Left kidney (tissue), 8 donors: Measurements from ENCODE around the gene CD302. TPM values are rescaled to one million over a fixed set of nuclear protein-coding genes. Genes with fewer than 3 reads are reported as not detected.
"Not testable (repeated sequence)": the region's sequence is repeated elsewhere in the genome, so short reads cannot be mapped to it uniquely, and the experiment has no call there.

Experiments
- DNase-seq: peaks from one replicate; pipeline ENCODE4 v3.0.0-alpha.2; 2013
- long read RNA-seq, 8 donors: transcript quantifications; one replicate each; lab custom pipeline, GENCODE V29; 2026
- polyA plus RNA-seq: library from polyadenylated mRNA; unstranded; fragments of 120-200 nt; gene quantifications from one replicate; pipeline ENCODE4 v1.2.1, GENCODE V29; 2013; ENCODE audit not compliant: insufficient read length

Gene CD302
- 13.2 TPM for polyA plus RNA-seq
- long read RNA-seq, donor 1, transcript CD302-201 (6 exons, 3,741 nt) = major isoform, 5 of 6 reads
- long read RNA-seq, donor 1, partial matches to known transcripts = 0 of 6 reads
- long read RNA-seq, donor 1, other reads (novel, unspliced or antisense) = 0 of 6 reads
- long read RNA-seq, donor 2, transcript CD302-201 (6 exons, 3,741 nt) = major isoform, 5 of 8 reads
- long read RNA-seq, donor 2, partial matches to known transcripts = 0 of 8 reads
- long read RNA-seq, donor 2, other reads (novel, unspliced or antisense) = 0 of 8 reads
- long read RNA-seq, donor 3, transcript CD302-201 (6 exons, 3,741 nt) = major isoform, 7 of 9 reads
- long read RNA-seq, donor 3, partial matches to known transcripts = 0 of 9 reads
- long read RNA-seq, donor 3, other reads (novel, unspliced or antisense) = 0 of 9 reads
- long read RNA-seq, donor 4 = 0 reads
- long read RNA-seq, donor 5, partial matches to known transcripts = 0 of 3 reads
- long read RNA-seq, donor 5, other reads (novel, unspliced or antisense) = 0 of 3 reads
- long read RNA-seq, donor 6, partial matches to known transcripts = 0 of 5 reads
- long read RNA-seq, donor 6, other reads (novel, unspliced or antisense) = 0 of 5 reads
- long read RNA-seq, donor 7, transcript CD302-201 (6 exons, 3,741 nt) = major isoform, 10 of 10 reads
- long read RNA-seq, donor 7, partial matches to known transcripts = 0 of 10 reads
- long read RNA-seq, donor 7, other reads (novel, unspliced or antisense) = 0 of 10 reads
- long read RNA-seq, donor 8, partial matches to known transcripts = 0 of 3 reads
- long read RNA-seq, donor 8, other reads (novel, unspliced or antisense) = 0 of 3 reads

- DNase-seq = peak; percentile 55
Observed at GRCh38 chr2:159797543-159798375, at the start of gene CD302. TSS of gene CD302 (minus strand) at chr2:159798208. CDS start at chr2:159798198, 10 bp downstream.

- DNase-seq = no peak
Observed at GRCh38 chr2:159846564-159846963, 48.6 kb upstream of the CD302 start.

DNA sequence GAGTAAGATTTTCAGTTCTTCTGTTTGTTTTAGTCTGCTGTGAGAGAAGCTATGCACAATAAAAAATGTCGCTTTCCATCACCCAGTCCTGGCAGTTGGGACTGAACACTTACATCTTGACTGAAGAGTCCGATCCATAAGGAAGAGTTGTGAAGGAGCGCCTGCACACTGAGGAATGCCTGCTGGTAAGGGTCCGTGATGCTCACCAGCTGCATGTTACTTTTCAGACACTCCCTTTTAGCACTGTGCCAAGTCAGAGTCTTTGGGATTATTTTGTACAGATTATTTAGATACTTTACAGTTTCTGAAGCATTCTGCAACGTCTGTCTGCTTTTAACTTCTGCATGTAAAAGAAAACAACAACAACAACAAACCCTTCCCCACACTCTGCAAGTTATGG lies 42.6 kb upstream of the CD302 start:
- no peak for DNase-seq

- DNase-seq = no peak
Observed at GRCh38 chr2:159832858-159833257, 34.9 kb upstream of the CD302 start.

DNA sequence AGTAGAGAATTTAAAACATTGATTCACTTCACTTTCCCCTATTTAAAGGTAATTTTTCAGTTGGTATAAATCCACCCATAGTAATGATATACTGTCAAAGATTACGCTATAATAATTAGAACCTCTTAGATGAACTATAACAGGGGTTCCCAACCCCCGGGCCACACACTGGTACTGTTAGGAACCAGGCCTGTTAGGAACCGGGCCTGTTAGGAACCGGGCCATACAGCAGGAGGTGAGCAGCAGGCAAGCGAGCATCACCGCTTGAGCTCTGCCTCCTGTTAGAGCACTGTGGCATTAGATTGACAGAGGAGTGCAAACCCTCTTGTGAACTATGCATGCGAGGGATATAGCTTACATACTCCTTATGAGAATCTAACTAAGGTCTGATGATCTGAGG lies 34.0 kb upstream of the CD302 start:
- DNase-seq = no peak

DNA sequence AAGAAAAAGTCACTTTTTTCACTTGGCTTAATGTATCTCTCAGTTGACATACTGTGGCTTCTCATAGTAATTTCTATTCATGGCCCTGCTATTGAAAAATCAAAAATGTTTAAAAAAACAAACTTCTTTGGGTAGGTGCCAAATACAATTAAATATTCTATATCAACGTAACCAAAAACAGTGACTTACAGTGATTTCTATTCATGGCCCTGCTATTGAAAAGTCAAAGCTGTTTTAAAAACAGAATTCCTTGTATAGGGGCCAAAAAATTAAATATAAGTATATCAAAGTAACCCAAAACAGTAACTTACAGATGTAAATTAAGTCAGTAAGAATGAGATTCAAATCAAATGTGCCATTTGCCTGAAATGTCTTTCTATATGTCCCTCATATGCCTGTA lies 31.4 kb upstream of the CD302 start:
- DNase-seq = no peak

DNA sequence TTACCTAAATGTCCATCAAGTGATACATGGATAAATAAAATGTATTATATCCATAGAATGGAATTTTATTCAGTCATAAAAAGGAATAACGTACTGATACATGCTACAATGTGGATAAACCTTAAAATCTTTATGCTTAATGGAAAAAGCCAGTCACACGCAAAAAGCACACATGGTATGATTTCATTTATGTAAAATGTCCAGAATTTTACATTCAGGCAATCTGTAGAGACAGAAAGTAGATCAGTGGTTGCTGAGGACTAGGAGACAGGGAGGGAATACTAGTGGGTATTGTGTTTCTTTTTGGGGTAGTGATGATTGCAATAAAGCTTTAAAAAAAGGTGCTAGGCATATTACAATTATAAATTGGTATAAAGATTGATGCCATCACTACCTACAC lies 30.7 kb upstream of the CD302 start:
- no peak for DNase-seq

GRCh38 chr2:159822478-159822833 lies 24.4 kb upstream of the CD302 start:
- not testable (repeated sequence) for DNase-seq

DNA sequence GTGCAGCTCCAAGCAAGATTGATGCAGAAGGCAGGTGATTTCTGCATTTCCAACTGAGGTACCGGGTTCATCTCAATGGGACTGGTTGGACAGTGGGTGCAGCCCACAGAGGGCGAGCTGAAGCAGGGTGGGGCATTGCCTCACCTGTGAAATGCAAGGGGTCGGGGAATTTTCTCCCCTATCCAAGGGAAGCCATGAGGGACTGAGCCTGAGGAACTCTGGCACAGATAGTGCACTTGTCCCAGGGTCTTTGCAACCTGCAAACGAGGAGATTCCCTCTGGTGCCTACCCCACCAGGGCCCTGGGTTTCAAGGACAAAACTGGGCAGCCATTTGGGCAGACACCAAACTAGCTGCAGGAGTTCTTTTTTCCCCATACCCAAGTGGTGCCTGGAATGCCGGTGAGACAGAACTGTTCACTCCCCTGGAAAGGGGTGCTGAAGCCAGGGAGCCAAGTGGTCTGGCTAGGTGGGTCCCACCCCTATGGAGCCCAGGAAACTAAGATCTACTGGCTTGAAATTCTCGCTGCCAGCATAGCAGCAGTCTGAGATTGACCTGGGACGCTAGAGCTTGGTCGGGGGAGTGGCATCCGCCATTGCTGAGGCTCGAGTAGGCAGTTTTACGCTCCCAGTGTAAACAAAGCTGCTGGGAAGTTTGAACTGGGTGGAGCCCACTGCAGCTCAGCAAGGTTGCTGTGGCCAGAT lies 23.9 kb upstream of the CD302 start:
- DNase-seq = not testable (repeated sequence)

GRCh38 chr2:159818940-159819339 lies 20.9 kb upstream of the CD302 start:
- no peak for DNase-seq

DNA sequence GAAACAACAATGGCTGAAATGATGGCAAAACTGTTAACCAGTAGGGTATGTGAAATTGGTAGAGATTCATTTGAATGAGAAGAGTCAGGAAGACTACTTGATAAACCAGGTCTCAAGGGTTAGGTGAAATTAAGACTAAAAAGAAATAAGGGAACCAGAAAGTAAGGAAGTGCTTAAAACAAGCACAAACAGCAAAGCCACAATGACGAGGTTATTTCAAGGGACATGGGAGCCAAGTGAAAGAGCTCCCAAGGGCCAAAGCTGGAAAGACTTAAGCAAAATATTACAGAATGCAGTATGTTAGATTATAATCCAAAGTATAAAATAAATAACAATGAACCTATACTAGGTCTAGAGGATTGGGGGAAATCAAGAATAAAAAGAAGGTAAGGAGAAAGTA lies 19.3 kb upstream of the CD302 start:
- no peak for DNase-seq

DNA sequence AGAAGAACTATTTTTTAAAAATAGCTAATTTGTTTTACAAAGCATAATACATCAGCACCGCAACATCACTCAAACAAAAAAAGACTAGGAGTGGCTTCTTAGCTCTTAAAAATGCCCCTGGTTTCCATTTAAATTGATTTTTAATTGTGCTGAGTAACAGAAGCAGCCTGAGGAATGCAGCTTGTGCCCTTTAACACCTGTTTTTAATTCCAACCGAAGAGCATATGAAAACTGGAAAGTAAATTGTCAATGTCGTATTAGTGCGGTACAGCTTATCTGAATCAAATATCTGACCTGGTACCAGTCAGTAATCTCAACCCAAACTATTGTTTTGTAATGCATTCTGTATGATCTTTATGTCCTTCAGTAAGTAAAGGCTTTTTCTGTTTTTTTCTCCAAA lies 13.2 kb upstream of the CD302 start:
- no peak for DNase-seq

DNA sequence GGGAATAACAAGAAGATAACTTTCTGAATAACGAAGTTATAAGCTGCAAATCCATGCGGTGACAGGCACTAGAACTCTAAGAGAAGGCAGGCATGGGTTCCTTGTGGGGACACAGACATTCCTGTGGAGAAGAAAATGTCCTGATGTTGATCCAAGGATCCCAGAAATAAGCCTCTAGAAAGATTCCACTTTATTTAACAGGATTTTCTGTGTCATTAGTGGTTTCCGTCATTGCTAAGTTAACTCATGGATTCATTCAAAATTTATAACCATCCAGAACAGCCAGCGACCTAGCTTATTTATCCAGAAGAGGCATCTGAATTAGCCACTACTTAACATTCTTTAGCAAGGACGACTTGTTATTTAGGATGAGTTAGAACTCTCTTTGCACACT lies 10.0 kb upstream of the CD302 start:
- DNase-seq = no peak

DNA sequence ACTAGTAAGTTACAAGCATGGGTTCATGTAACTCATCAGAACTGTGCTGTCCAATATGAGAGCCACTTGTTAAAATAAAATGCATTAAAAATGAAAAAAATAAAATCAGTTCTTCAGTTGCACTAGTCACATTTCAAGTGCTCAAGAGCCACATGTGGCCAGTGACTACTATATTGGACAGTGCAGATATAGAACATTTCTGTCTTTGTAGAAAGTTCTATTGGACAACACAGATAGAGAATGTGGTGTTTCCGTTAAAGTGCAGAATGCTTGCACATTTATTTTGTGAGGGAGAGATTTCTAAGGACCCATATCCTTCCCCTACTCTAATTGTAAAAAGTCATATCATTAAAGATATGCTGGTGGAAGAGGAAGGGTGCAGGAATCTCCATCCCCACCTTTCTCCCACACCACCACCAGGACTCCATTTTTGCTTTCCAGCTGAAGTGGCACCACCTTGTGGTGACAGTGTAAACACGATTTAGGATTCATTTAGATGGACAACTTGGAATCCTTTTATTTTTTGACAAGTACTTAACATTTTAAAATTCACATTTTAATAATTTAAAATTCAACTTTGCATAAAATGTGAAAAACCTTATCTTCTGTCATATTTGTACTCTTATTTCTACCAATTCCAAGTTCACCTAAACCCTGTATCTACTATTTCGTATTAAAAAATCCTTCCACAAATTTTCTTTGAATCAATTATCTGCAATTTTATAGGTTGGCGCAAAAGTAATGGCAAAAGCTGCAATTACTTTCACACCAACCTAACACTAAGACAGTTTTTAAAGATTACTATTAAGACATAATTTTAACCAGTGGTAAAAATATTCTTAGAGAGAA lies 9.4 kb upstream of the CD302 start:
- DNase-seq = peak; percentile 44

- DNase-seq = no peak
Observed at GRCh38 chr2:159804941-159805340, 6.9 kb upstream of the CD302 start.

- no peak for DNase-seq
Observed at GRCh38 chr2:159803235-159803962, 5.4 kb upstream of the CD302 start.

GRCh38 chr2:159802673-159803072 lies 4.7 kb upstream of the CD302 start:
- no peak for DNase-seq

DNA sequence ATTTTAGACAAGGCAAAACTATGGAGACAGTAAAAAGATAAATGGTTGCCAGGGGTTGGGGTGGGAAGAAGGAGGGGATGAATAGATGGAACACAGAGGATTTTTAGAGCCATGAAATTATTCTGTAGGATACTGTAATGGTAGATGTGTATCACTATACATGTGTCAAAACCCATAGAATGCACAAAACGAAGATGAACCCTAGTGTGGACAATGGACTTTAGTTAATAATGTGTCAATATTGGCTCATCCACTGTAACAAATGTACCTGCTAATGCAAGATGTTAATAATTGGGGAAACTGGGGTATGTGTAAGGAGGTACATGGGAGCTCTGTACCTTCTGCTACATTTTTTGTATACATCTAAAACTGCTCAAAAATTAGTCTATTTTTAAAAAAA lies 1.8 kb upstream of the CD302 start:
- no peak for DNase-seq

DNA sequence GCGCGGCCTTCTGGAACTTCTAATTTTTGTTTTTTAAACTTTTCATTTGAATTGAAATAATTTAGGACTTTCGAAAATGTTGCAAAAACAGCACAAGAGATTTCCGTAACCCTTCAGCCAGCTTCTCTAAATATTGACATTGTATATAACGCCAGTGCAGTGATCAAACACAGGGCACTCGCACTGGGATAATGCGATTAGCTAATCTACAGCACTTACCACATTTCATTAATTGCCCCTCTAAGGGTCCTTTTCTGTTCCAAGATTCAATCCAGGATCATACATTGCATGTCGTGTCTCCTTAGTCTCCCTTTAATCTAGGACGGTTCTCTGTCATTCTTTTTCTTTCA lies 343 bp upstream of the CD302 start:
- peak; percentile 4 for DNase-seq

GRCh38 chr2:159797225-159797542 lies 824 bp downstream of the CD302 start:
- no peak for DNase-seq
